Progenitor cell of endocrine pancreas (in vitro differentiated cells): ENCODE results near the gene ADM. TPM values are rescaled to one million over a fixed set of nuclear protein-coding genes. Genes with fewer than 3 reads are reported as not detected.
A peak's percentile ranks its signal among the peaks of the same experiment; 100 is the strongest.
"Not testable (repeated sequence)": the region's sequence is repeated elsewhere in the genome, so short reads cannot be mapped to it uniquely, and the experiment has no call there.

Experiments used
- DNase-seq: peaks from one replicate; pipeline ENCODE4 v3.0.0; 2021; ENCODE audit warnings: low spot score; ENCODE audit not compliant: unreplicated experiment
- H3K27ac Mint-ChIP-seq: 2 replicates; pipeline ENCODE4 v1.8.0; 2021; ENCODE audit warnings: mild to moderate bottlenecking, moderate library complexity, mixed read lengths
- H3K27me3 Mint-ChIP-seq: 2 replicates; pipeline ENCODE4 v1.8.0; 2021; ENCODE audit warnings: mixed read lengths
- H3K36me3 Mint-ChIP-seq: 2 replicates; pipeline ENCODE4 v1.8.0; 2022; ENCODE audit warnings: mixed read lengths; ENCODE audit not compliant: insufficient read depth
- H3K4me1 Mint-ChIP-seq: 2 replicates; pipeline ENCODE4 v1.8.0; 2021; ENCODE audit warnings: low read depth, mixed read lengths
- H3K4me3 Mint-ChIP-seq: 2 replicates; pipeline ENCODE4 v1.8.0; 2021; ENCODE audit warnings: low read depth, mild to moderate bottlenecking, moderate library complexity, mixed read lengths
- H3K9me3 Mint-ChIP-seq: 2 replicates; pipeline ENCODE4 v1.8.0; 2021; ENCODE audit warnings: low read depth, mixed read lengths
- CTCF ChIP-seq: fragments of 200-600 bp; sonication (generic); IDR thresholded peaks from one replicate; pipeline ENCODE4 v1.5.0; 2021; ENCODE audit warnings: antibody characterized with exemption, mild to moderate bottlenecking; ENCODE audit not compliant: unreplicated experiment
- long read RNA-seq: library from polyadenylated mRNA; unstranded; transcript quantifications from one replicate; pipeline ENCODE4 v2.0.0, GENCODE V29; 2020
- total RNA-seq: library from RNA; stranded (reverse); gene quantifications from 2 replicates; pipeline ENCODE4 v1.2.1, GENCODE V29; 2021

The ADM gene
- total RNA-seq = 8.4 and 9.4 TPM in 2 replicates
- long read RNA-seq, transcript ADM-201 (4 exons, 1,885 nt) = major isoform, 20 of 23 reads
- long read RNA-seq, partial matches to known transcripts = 1 of 23 reads
- long read RNA-seq, other reads (novel, unspliced or antisense) = 1 of 23 reads

- peak; percentile 75 for TF ChIP-seq CTCF
- H3K27ac Mint-ChIP-seq = peak within 1 kb of the TSS; percentile 95
- H3K9me3 Mint-ChIP-seq = no peaks in the 10 kb centered on the region
- DNase-seq = peak; percentile 69
- H3K4me1 Mint-ChIP-seq = peaks cover 25% of the 10 kb centered on the region
- H3K4me3 Mint-ChIP-seq = peak within 1 kb of the TSS; percentile 93
- H3K36me3 Mint-ChIP-seq = no peaks in the 10 kb centered on the region
- peaks cover 75% of the 10 kb centered on the region for H3K27me3 Mint-ChIP-seq
Measured at GRCh38 chr11:10304495-10305261, at the start of gene ADM. Gene ADM (plus strand): TSS chr11:10305073. CDS start chr11:10305701, 628 bp downstream.

- DNase-seq = no peak
- no peaks in the 10 kb centered on the region for H3K27me3 Mint-ChIP-seq
- no peak overlapping the region for H3K4me3 Mint-ChIP-seq
Measured at GRCh38 chr11:10255388-10256125, 49.3 kb upstream of the ADM start.

GRCh38 chr11:10257478-10257877 is 47.4 kb upstream of the ADM start:
- no peak for TF ChIP-seq CTCF
- DNase-seq = no peak
- H3K27ac Mint-ChIP-seq = no peak overlapping the region

More at GRCh38 chr11:10255388-10256125, 49.3 kb upstream of the ADM start:
- peaks cover 7% of the 10 kb centered on the region for H3K9me3 Mint-ChIP-seq
- no peak for TF ChIP-seq CTCF
- peaks cover 3% of the 10 kb centered on the region for H3K36me3 Mint-ChIP-seq
- no peak overlapping the region for H3K27ac Mint-ChIP-seq
- H3K4me1 Mint-ChIP-seq = peaks cover 15% of the 10 kb centered on the region

GRCh38 chr11:10261821-10262220 is 43.1 kb upstream of the ADM start:
- H3K36me3 Mint-ChIP-seq = peaks cover 4% of the 10 kb centered on the region
- H3K9me3 Mint-ChIP-seq = peaks cover 3% of the 10 kb centered on the region
- peaks cover 3% of the 10 kb centered on the region for H3K4me1 Mint-ChIP-seq
- no peak overlapping the region for H3K27ac Mint-ChIP-seq
- no peak overlapping the region for H3K4me3 Mint-ChIP-seq
- TF ChIP-seq CTCF = no peak
- no peaks in the 10 kb centered on the region for H3K27me3 Mint-ChIP-seq
- no peak for DNase-seq

More at GRCh38 chr11:10257478-10257877, 47.4 kb upstream of the ADM start:
- H3K4me1 Mint-ChIP-seq = peaks cover 15% of the 10 kb centered on the region
- H3K9me3 Mint-ChIP-seq = peaks cover 3% of the 10 kb centered on the region
- no peaks in the 10 kb centered on the region for H3K27me3 Mint-ChIP-seq
- H3K36me3 Mint-ChIP-seq = peaks cover 1% of the 10 kb centered on the region
- H3K4me3 Mint-ChIP-seq = no peak overlapping the region

- H3K4me3 Mint-ChIP-seq = no peak overlapping the region
- H3K27me3 Mint-ChIP-seq = no peaks in the 10 kb centered on the region
- H3K4me1 Mint-ChIP-seq = peaks cover 1% of the 10 kb centered on the region
- H3K9me3 Mint-ChIP-seq = peaks cover 3% of the 10 kb centered on the region
- H3K27ac Mint-ChIP-seq = no peak overlapping the region
- H3K36me3 Mint-ChIP-seq = peaks cover 4% of the 10 kb centered on the region
- no peak for TF ChIP-seq CTCF
- DNase-seq = no peak
Measured at GRCh38 chr11:10263929-10264328, 40.9 kb upstream of the ADM start.

- DNase-seq, H3K36me3 Mint-ChIP-seq, H3K27ac Mint-ChIP-seq, H3K9me3 Mint-ChIP-seq, H3K27me3 Mint-ChIP-seq, H3K4me1 Mint-ChIP-seq, H3K4me3 Mint-ChIP-seq: not testable (repeated sequence)
Measured at GRCh38 chr11:10264716-10265115, 40.2 kb upstream of the ADM start.
